NT2/D1 (cell line): ENCODE data around the gene FREM2.

ENCODE experiments used
- DNase-seq: peaks from one replicate; pipeline ENCODE4 v3.0.0-alpha.2; 2011; ENCODE audit warnings: low read depth, low spot score
- H3K27me3 ChIP-seq: 2 replicates; pipeline ENCODE4 v1.6.0; 2011; ENCODE audit warnings: mild to moderate bottlenecking; ENCODE audit not compliant: insufficient read length, insufficient read depth
- H3K36me3 ChIP-seq: 2 replicates; pipeline ENCODE4 v1.6.1; 2011; ENCODE audit warnings: mild to moderate bottlenecking, low read length, mixed read lengths; ENCODE audit not compliant: insufficient read depth, insufficient read length
- H3K4me1 ChIP-seq: 2 replicates; pipeline ENCODE4 v1.5.1; 2011; ENCODE audit not compliant: insufficient read depth, insufficient read length
- H3K4me3 ChIP-seq: 2 replicates; pipeline ENCODE4 v1.5.1; 2011; ENCODE audit warnings: low read depth; ENCODE audit not compliant: insufficient read length
- H3K9ac ChIP-seq: 2 replicates; pipeline ENCODE4 v1.6.0; 2011; ENCODE audit warnings: low read depth; ENCODE audit not compliant: insufficient read length
- H3K9me3 ChIP-seq: 2 replicates; pipeline ENCODE4 v1.5.1; 2011; ENCODE audit warnings: mild to moderate bottlenecking, low read length; ENCODE audit not compliant: insufficient read depth
- SUZ12 ChIP-seq: IDR thresholded peaks from 2 replicates; pipeline ENCODE4 v1.6.1; 2011; ENCODE audit not compliant: insufficient read length, insufficient read depth; ENCODE audit errors: extremely low read depth
- YY1 ChIP-seq: IDR thresholded peaks from 2 replicates; pipeline ENCODE4 v1.6.1; 2011; ENCODE audit not compliant: insufficient read length, insufficient read depth
- ZNF274 ChIP-seq: IDR thresholded peaks from 2 replicates; pipeline ENCODE4 v1.6.1; 2011; ENCODE audit warnings: mild to moderate bottlenecking, low read depth, low read length

FREM2 gene

GRCh38 chr13:38700051-38700450, 13.2 kb downstream of the FREM2 start:
- Histone ChIP-seq H3K27me3 (no peaks in the 10 kb centered on the region), H3K9ac (no peak overlapping the region), H3K36me3 (no peaks in the 10 kb centered on the region), H3K9me3 (no peaks in the 10 kb centered on the region), H3K4me3 (no peak overlapping the region), H3K4me1 (no peaks in the 10 kb centered on the region)
- no peak for TF ChIP-seq YY1
- TF ChIP-seq ZNF274 = no peak
- TF ChIP-seq SUZ12 = no peak
- no peak for DNase-seq

GRCh38 chr13:38702669-38703068, 15.8 kb downstream of the FREM2 start:
- TF ChIP-seq YY1 (no peak), SUZ12 (no peak), ZNF274 (no peak)
- no peak overlapping the region for H3K9ac ChIP-seq
- DNase-seq = no peak
- H3K36me3 ChIP-seq = no peaks in the 10 kb centered on the region
- H3K4me1 ChIP-seq = no peaks in the 10 kb centered on the region
- no peaks in the 10 kb centered on the region for H3K27me3 ChIP-seq
- no peaks in the 10 kb centered on the region for H3K9me3 ChIP-seq
- H3K4me3 ChIP-seq = no peak overlapping the region

- TF ChIP-seq SUZ12 = no peak
- no peak for TF ChIP-seq YY1
- no peak for TF ChIP-seq ZNF274
- Histone ChIP-seq H3K4me1 (no peaks in the 10 kb centered on the region), H3K36me3 (no peaks in the 10 kb centered on the region), H3K4me3 (no peak overlapping the region), H3K27me3 (no peaks in the 10 kb centered on the region), H3K9me3 (no peaks in the 10 kb centered on the region), H3K9ac (no peak overlapping the region)
- no peak for DNase-seq
Observed at GRCh38 chr13:38703255-38703654, 16.4 kb downstream of the FREM2 start.

- Histone ChIP-seq H3K9me3 (no peaks in the 10 kb centered on the region), H3K4me1 (no peaks in the 10 kb centered on the region), H3K36me3 (no peaks in the 10 kb centered on the region), H3K4me3 (no peak overlapping the region), H3K9ac (no peak overlapping the region), H3K27me3 (no peaks in the 10 kb centered on the region)
- no peak for DNase-seq
- TF ChIP-seq SUZ12 = no peak
- no peak for TF ChIP-seq ZNF274
- TF ChIP-seq YY1 = no peak
Observed at GRCh38 chr13:38705365-38705764, 18.5 kb downstream of the FREM2 start.

GRCh38 chr13:38707460-38707859, 20.6 kb downstream of the FREM2 start:
- Histone ChIP-seq H3K9ac (no peak overlapping the region), H3K9me3 (no peaks in the 10 kb centered on the region), H3K4me3 (no peak overlapping the region), H3K27me3 (no peaks in the 10 kb centered on the region), H3K36me3 (no peaks in the 10 kb centered on the region), H3K4me1 (no peaks in the 10 kb centered on the region)
- TF ChIP-seq SUZ12 (no peak), YY1 (no peak), ZNF274 (no peak)
- DNase-seq = no peak

GRCh38 chr13:38713046-38713445, 26.2 kb downstream of the FREM2 start:
- Histone ChIP-seq H3K4me3 (no peak overlapping the region), H3K9ac (no peak overlapping the region), H3K36me3 (no peaks in the 10 kb centered on the region), H3K4me1 (no peaks in the 10 kb centered on the region), H3K9me3 (no peaks in the 10 kb centered on the region), H3K27me3 (no peaks in the 10 kb centered on the region)
- no peak for DNase-seq
- TF ChIP-seq ZNF274 = no peak
- TF ChIP-seq YY1 = no peak
- no peak for TF ChIP-seq SUZ12

GRCh38 chr13:38718374-38718773, 31.5 kb downstream of the FREM2 start:
- TF ChIP-seq YY1 (no peak), SUZ12 (no peak), ZNF274 (no peak)
- no peaks in the 10 kb centered on the region for H3K36me3 ChIP-seq
- H3K27me3 ChIP-seq = no peaks in the 10 kb centered on the region
- H3K9me3 ChIP-seq = no peaks in the 10 kb centered on the region
- no peak overlapping the region for H3K9ac ChIP-seq
- no peaks in the 10 kb centered on the region for H3K4me1 ChIP-seq
- no peak for DNase-seq
- H3K4me3 ChIP-seq = no peak overlapping the region

- H3K4me3 ChIP-seq = no peak overlapping the region
- no peaks in the 10 kb centered on the region for H3K9me3 ChIP-seq
- H3K27me3 ChIP-seq = no peaks in the 10 kb centered on the region
- no peak overlapping the region for H3K9ac ChIP-seq
- TF ChIP-seq ZNF274 (no peak), SUZ12 (no peak), YY1 (no peak)
- no peak for DNase-seq
- no peaks in the 10 kb centered on the region for H3K4me1 ChIP-seq
- no peaks in the 10 kb centered on the region for H3K36me3 ChIP-seq
Observed at GRCh38 chr13:38730332-38730731, 43.5 kb downstream of the FREM2 start.
